Measurements from ENCODE around the gene PIMREG. TPM values are rescaled to one million over a fixed set of nuclear protein-coding genes. Genes with fewer than 3 reads are reported as not detected.
A peak's percentile ranks its signal among the peaks of the same experiment; 100 is the strongest.

The PIMREG gene
- 6.8 and 10.4 TPM in 2 replicates for total RNA-seq

GRCh38 chr17:6443692-6444570 is at the start of gene PIMREG:
Gene PIMREG (plus strand): TSS chr17:6444455. CDS start chr17:6445111, 656 bp downstream.
- Histone ChIP-seq H3K36me3 (ENCODE audit: control insufficient read depth, insufficient read depth, low read length) (peaks cover 2% of the 10 kb centered on the region), H3K27me3 (ENCODE audit: control insufficient read depth, insufficient read depth, low read length) (no peaks in the 10 kb centered on the region), H3K4me3 (ENCODE audit: low read depth, low read length) (peak within 1 kb of the TSS; percentile 57)
- DNase-seq (ENCODE audit: low read depth), result peak; percentile 63
- TF ChIP-seq CTCF (IDR thresholded peaks at IDR 0.05; ENCODE audit: insufficient read depth, low read length, poor library complexity, severe bottlenecking), result no peak

GRCh38 chr17:6398955-6399354 is 45.3 kb upstream of the PIMREG start:
- TF ChIP-seq CTCF (IDR thresholded peaks at IDR 0.05; ENCODE audit: insufficient read depth, low read length, poor library complexity, severe bottlenecking), result no peak
- H3K36me3 ChIP-seq (ENCODE audit: control insufficient read depth, insufficient read depth, low read length), result no peaks in the 10 kb centered on the region
- no peak for DNase-seq (ENCODE audit: low read depth)
- peaks cover 7% of the 10 kb centered on the region for H3K27me3 ChIP-seq (ENCODE audit: control insufficient read depth, insufficient read depth, low read length)
- no peak overlapping the region for H3K4me3 ChIP-seq (ENCODE audit: low read depth, low read length)

- no peak overlapping the region for H3K4me3 ChIP-seq (ENCODE audit: low read depth, low read length)
- peaks cover 4% of the 10 kb centered on the region for H3K27me3 ChIP-seq (ENCODE audit: control insufficient read depth, insufficient read depth, low read length)
- no peak for TF ChIP-seq CTCF (IDR thresholded peaks at IDR 0.05; ENCODE audit: insufficient read depth, low read length, poor library complexity, severe bottlenecking)
- no peak for DNase-seq (ENCODE audit: low read depth)
- H3K36me3 ChIP-seq (ENCODE audit: control insufficient read depth, insufficient read depth, low read length), result no peaks in the 10 kb centered on the region
Measured at GRCh38 chr17:6402258-6402657, 42.0 kb upstream of the PIMREG start.

- no peaks in the 10 kb centered on the region for H3K27me3 ChIP-seq (ENCODE audit: control insufficient read depth, insufficient read depth, low read length)
- H3K36me3 ChIP-seq (ENCODE audit: control insufficient read depth, insufficient read depth, low read length), result no peaks in the 10 kb centered on the region
- no peak for TF ChIP-seq CTCF (IDR thresholded peaks at IDR 0.05; ENCODE audit: insufficient read depth, low read length, poor library complexity, severe bottlenecking)
- no peak for DNase-seq (ENCODE audit: low read depth)
- H3K4me3 ChIP-seq (ENCODE audit: low read depth, low read length), result no peak overlapping the region
Measured at GRCh38 chr17:6408276-6408675, 36.0 kb upstream of the PIMREG start.

GRCh38 chr17:6408735-6409134 is 35.5 kb upstream of the PIMREG start:
- no peak for DNase-seq (ENCODE audit: low read depth)
- no peaks in the 10 kb centered on the region for H3K27me3 ChIP-seq (ENCODE audit: control insufficient read depth, insufficient read depth, low read length)
- no peak overlapping the region for H3K4me3 ChIP-seq (ENCODE audit: low read depth, low read length)
- no peaks in the 10 kb centered on the region for H3K36me3 ChIP-seq (ENCODE audit: control insufficient read depth, insufficient read depth, low read length)
- TF ChIP-seq CTCF (IDR thresholded peaks at IDR 0.05; ENCODE audit: insufficient read depth, low read length, poor library complexity, severe bottlenecking), result no peak
